NCI-H1105 treated with DMSO at 0.1 percent for 48 hours (cell line): ENCODE results near the gene SEL1L3.

Experiments used
- DNase-seq: peaks from one replicate; lab custom pipeline; 2025; lab: John Stamatoyannopoulos, UW

SEL1L3 gene

GRCh38 chr4:25749150-25749794 is 113.5 kb downstream of the SEL1L3 start:
- no peak for DNase-seq

GRCh38 chr4:25743971-25744370 is 118.8 kb downstream of the SEL1L3 start:
- no peak for DNase-seq

GRCh38 chr4:25729564-25729963 is 133.2 kb downstream of the SEL1L3 start:
- DNase-seq: no peak

- no peak for DNase-seq
Observed at GRCh38 chr4:25728886-25729285, 133.9 kb downstream of the SEL1L3 start.

- DNase-seq: no peak
Observed at GRCh38 chr4:25727711-25728493, 134.9 kb downstream of the SEL1L3 start.

- DNase-seq: no peak
Observed at GRCh38 chr4:25725870-25726269, 136.9 kb downstream of the SEL1L3 start.

- no peak for DNase-seq
Observed at GRCh38 chr4:25723409-25723808, 139.4 kb downstream of the SEL1L3 start.

GRCh38 chr4:25722964-25723363 is 139.8 kb downstream of the SEL1L3 start:
- no peak for DNase-seq

- DNase-seq: no peak
Observed at GRCh38 chr4:25713812-25714211, 149.0 kb downstream of the SEL1L3 start.

- DNase-seq: no peak
Observed at GRCh38 chr4:25712611-25713010, 150.2 kb downstream of the SEL1L3 start.

- DNase-seq: no peak
Observed at GRCh38 chr4:25710637-25711036, 152.2 kb downstream of the SEL1L3 start.

- no peak for DNase-seq
Observed at GRCh38 chr4:25704516-25704915, 158.3 kb downstream of the SEL1L3 start.

- DNase-seq: no peak
Observed at GRCh38 chr4:25703731-25704388, 158.9 kb downstream of the SEL1L3 start.

- no peak for DNase-seq
Observed at GRCh38 chr4:25702848-25703247, 159.9 kb downstream of the SEL1L3 start.

GRCh38 chr4:25700661-25701060 is 162.1 kb downstream of the SEL1L3 start:
- DNase-seq: no peak

- DNase-seq: no peak
Observed at GRCh38 chr4:25697516-25697915, 165.3 kb downstream of the SEL1L3 start.
